Mesenchymal stem cell (in vitro differentiated cells and primary cell): ENCODE measurements around the gene MTIF3.

Experiments
- DNase-seq: peaks from one replicate; pipeline ENCODE4 v3.0.0-alpha.2; 2013
- H2AFZ ChIP-seq: one replicate; pipeline ENCODE4 v1.6.1; 2013; ENCODE audit warnings: low read depth, mild to moderate bottlenecking, control low read depth, inconsistent platforms, low read length, moderate library complexity
- H2AK5ac ChIP-seq: 2 replicates; pipeline ENCODE4 v1.6.1; 2013; ENCODE audit warnings: low read length, moderate library complexity, mild to moderate bottlenecking, inconsistent platforms; ENCODE audit not compliant: severe bottlenecking
- H2BK120ac ChIP-seq: one replicate; pipeline ENCODE4 v1.6.1; 2013; ENCODE audit warnings: low read depth, mild to moderate bottlenecking, inconsistent platforms, low read length, moderate library complexity
- H2BK12ac ChIP-seq, 2 experiments: one replicate each; pipeline ENCODE4 v1.6.1; 2013; ENCODE audit warnings: inconsistent platforms in 2 of 2, low read length in 2 of 2, mild to moderate bottlenecking in 2 of 2, moderate library complexity in 2 of 2, control low read depth in 1 of 2
- H2BK15ac ChIP-seq: one replicate; pipeline ENCODE4 v1.6.1; 2013; ENCODE audit warnings: mild to moderate bottlenecking, low read depth, inconsistent platforms; ENCODE audit not compliant: poor library complexity, severe bottlenecking
- H2BK5ac ChIP-seq: 2 replicates; pipeline ENCODE4 v1.6.1; 2013; ENCODE audit warnings: low read depth, mild to moderate bottlenecking, low read length, control low read depth, inconsistent platforms; ENCODE audit not compliant: poor library complexity, severe bottlenecking
- H3K14ac ChIP-seq, 2 experiments: one replicate each; pipeline ENCODE4 v1.6.1; 2013; ENCODE audit warnings: inconsistent platforms in 2 of 2, low read length in 2 of 2, control low read depth in 1 of 2, mild to moderate bottlenecking in 1 of 2, moderate library complexity in 1 of 2
- H3K18ac ChIP-seq, 2 experiments: one replicate each; pipeline ENCODE4 v1.6.1; 2013; ENCODE audit warnings: inconsistent platforms in 2 of 2, low read length in 2 of 2, control low read depth in 1 of 2, low read depth in 1 of 2, mild to moderate bottlenecking in 1 of 2
- H3K23ac ChIP-seq, 2 experiments: one replicate each; pipeline ENCODE4 v1.6.1; 2013; ENCODE audit warnings: inconsistent platforms in 2 of 2, low read length in 2 of 2, mild to moderate bottlenecking in 2 of 2, moderate library complexity in 2 of 2, control low read depth in 1 of 2
- H3K27ac ChIP-seq: 2 replicates; pipeline ENCODE4 v1.5.1; 2013; ENCODE audit warnings: mild to moderate bottlenecking, moderate library complexity, low read length, control low read depth, inconsistent platforms; ENCODE audit not compliant: poor library complexity, severe bottlenecking
- H3K27me3 ChIP-seq, 2 experiments: 2 replicates each; pipeline versions ENCODE4 v1.6.1 to v1.7.0; 2013; ENCODE audit warnings: low read length in 2 of 2, mild to moderate bottlenecking in 2 of 2, moderate library complexity in 2 of 2, control low read depth in 1 of 2, inconsistent platforms in 1 of 2; ENCODE audit not compliant: control insufficient read depth in 1 of 2, insufficient read depth in 1 of 2
- H3K36me3 ChIP-seq, 2 experiments: 2 replicates each; pipeline versions ENCODE4 v1.6.1 to v1.7.0; 2013; ENCODE audit warnings: low read length in 2 of 2, control low read depth in 1 of 2, inconsistent platforms in 1 of 2, low read depth in 1 of 2, mild to moderate bottlenecking in 1 of 2; ENCODE audit not compliant: insufficient read depth in 2 of 2, control insufficient read depth in 1 of 2
- H3K4ac ChIP-seq, 2 experiments: one replicate each; pipeline ENCODE4 v1.6.1; 2013; ENCODE audit warnings: inconsistent platforms in 2 of 2, low read length in 2 of 2, mild to moderate bottlenecking in 2 of 2, moderate library complexity in 2 of 2, control low read depth in 1 of 2, low read depth in 1 of 2
- H3K4me1 ChIP-seq: 2 replicates; pipeline ENCODE4 v1.6.1; 2013; ENCODE audit warnings: low read depth, low read length, control low read depth; ENCODE audit not compliant: control insufficient read depth, insufficient read depth
- H3K4me2 ChIP-seq: 2 replicates; pipeline ENCODE4 v1.6.1; 2013; ENCODE audit warnings: low read length, mild to moderate bottlenecking, inconsistent platforms; ENCODE audit not compliant: poor library complexity, severe bottlenecking
- H3K4me3 ChIP-seq, 2 experiments: 2 replicates each; pipeline versions ENCODE4 v1.5.1 to v1.7.0; 2013; ENCODE audit warnings: low read length in 2 of 2, mild to moderate bottlenecking in 2 of 2, control low read depth in 1 of 2, low read depth in 1 of 2; ENCODE audit not compliant: insufficient read depth in 1 of 2
- H3K79me1 ChIP-seq: replicated peaks from 2 replicates; pipeline ENCODE4 v1.6.1; 2013; ENCODE audit warnings: mild to moderate bottlenecking, control low read depth, low read length, inconsistent platforms; ENCODE audit not compliant: poor library complexity, severe bottlenecking
- H3K9ac ChIP-seq: 2 replicates; pipeline ENCODE4 v1.7.0; 2013; ENCODE audit warnings: mild to moderate bottlenecking, low read length, moderate library complexity
- H3K9me3 ChIP-seq: 2 replicates; pipeline ENCODE4 v1.7.0; 2013; ENCODE audit warnings: mild to moderate bottlenecking, low read length; ENCODE audit not compliant: control insufficient read depth
- H4K8ac ChIP-seq: one replicate; pipeline ENCODE4 v1.6.1; 2013; ENCODE audit warnings: inconsistent platforms, mild to moderate bottlenecking, low read length, moderate library complexity
- H4K91ac ChIP-seq: one replicate; pipeline ENCODE4 v1.6.1; 2013; ENCODE audit warnings: mild to moderate bottlenecking, low read length, inconsistent platforms
- WGBS: methylation state at CpG from one replicate; pipeline ENCODE4 v1.1.7; 2013; ENCODE audit warnings: mixed read lengths; 5-methylcytosine and 5-hydroxymethylcytosine counted together

The MTIF3 gene

DNA sequence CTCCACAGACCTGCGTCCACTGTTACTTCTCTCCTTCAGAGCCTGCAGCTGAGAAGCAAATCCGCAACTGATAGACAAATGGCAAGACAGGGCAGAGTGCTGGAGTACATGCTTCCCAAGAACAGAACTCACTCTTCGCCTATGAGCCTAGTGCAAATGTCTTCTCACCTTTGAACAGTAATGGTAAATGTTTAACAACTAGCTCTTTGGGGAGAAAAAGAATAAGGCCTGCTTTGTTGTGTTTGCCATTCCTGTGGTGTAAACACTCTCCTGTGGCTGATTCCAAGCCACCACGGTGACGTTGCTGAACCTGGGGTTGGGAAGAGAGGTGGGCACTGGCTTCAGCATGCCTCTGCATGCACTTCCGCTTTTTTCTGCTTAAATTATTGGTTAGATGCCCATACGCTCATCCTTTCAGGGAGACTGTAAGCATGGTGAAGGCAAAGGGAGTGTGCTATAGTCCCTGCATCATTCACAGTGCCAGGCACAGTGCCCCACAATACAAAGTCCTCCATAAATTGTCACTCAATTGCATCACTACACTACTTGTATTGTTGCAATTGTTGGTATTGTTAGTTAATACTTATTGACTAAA, 54.0 kb downstream of the MTIF3 start:
- no peak overlapping the region for H2BK5ac ChIP-seq
- H3K79me1 ChIP-seq: no peaks in the 10 kb centered on the region
- H3K4me2 ChIP-seq: no peak overlapping the region
- H3K27me3 ChIP-seq: peaks cover 16 to 46% of the 10 kb centered on the region in 2 experiments
- no peak overlapping the region for H2AK5ac ChIP-seq
- H3K36me3 ChIP-seq: no peaks in the 10 kb centered on the region
- no peak overlapping the region for H3K4ac ChIP-seq
- 86% methylated on average over 5 of the region's 7 CpGs for whole genome bisulfite sequencing
- no peak overlapping the region for H3K14ac ChIP-seq
- H3K4me1 ChIP-seq: no peaks in the 10 kb centered on the region
- H3K23ac ChIP-seq: no peak overlapping the region
- H3K9me3 ChIP-seq: no peaks in the 10 kb centered on the region
- H3K4me3 ChIP-seq: no peak overlapping the region
- no peak overlapping the region for H2AFZ ChIP-seq
- no peak overlapping the region for H3K27ac ChIP-seq
- peak overlapping the region; percentile 34 for H4K91ac ChIP-seq
- no peak overlapping the region for H3K18ac ChIP-seq
- H2BK120ac ChIP-seq: no peak overlapping the region
- H4K8ac ChIP-seq: peak overlapping the region; percentile 6
- no peak for DNase-seq
- H3K9ac ChIP-seq: no peak overlapping the region
- H2BK15ac ChIP-seq: no peak overlapping the region
- H2BK12ac ChIP-seq: no peak overlapping the region

DNA sequence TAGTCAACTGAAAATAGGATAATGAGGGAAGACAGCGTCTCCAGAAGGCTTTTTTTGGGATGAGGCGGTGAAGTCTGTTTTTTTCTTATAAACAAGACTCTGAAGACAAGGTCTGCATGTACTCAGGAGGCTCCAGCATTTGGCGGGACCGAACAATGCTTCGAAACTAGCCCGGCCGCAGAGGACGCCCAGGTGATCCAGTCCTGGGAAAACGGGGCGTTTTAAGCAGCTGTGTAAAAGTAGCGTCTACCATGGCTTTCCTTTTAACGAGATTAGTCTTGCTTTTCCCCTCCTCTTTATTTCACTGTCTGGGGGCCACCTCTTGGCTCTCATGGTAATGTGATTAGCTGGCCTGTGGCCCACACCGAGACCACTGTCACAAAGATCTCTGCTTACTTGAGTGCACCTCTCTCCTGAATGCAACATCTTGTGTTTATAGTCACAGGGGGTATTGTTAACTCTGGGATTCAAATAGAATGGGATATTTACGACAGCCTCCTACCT, 55.3 kb downstream of the MTIF3 start:
- Histone ChIP-seq H3K4me1 (no peaks in the 10 kb centered on the region), H3K4me3 (no peak overlapping the region), H3K9ac (no peak overlapping the region), H2BK15ac (no peak overlapping the region), H3K9me3 (no peaks in the 10 kb centered on the region), H3K14ac (no peak overlapping the region), H4K8ac (no peak overlapping the region), H2BK120ac (no peak overlapping the region), H3K18ac (no peak overlapping the region), H3K79me1 (no peaks in the 10 kb centered on the region), H2AK5ac (no peak overlapping the region), H4K91ac (no peak overlapping the region), H2BK5ac (no peak overlapping the region), H3K27ac (no peak overlapping the region), H3K27me3 (peaks cover 16 to 50% of the 10 kb centered on the region in 2 experiments), H3K23ac (no peak overlapping the region), H3K36me3 (no peaks in the 10 kb centered on the region), H3K4ac (no peak overlapping the region), H3K4me2 (no peak overlapping the region), H2AFZ (no peak overlapping the region), H2BK12ac (no peak overlapping the region)
- 55% methylated on average over 13 of the region's 14 CpGs for WGBS
- DNase-seq: no peak

DNA sequence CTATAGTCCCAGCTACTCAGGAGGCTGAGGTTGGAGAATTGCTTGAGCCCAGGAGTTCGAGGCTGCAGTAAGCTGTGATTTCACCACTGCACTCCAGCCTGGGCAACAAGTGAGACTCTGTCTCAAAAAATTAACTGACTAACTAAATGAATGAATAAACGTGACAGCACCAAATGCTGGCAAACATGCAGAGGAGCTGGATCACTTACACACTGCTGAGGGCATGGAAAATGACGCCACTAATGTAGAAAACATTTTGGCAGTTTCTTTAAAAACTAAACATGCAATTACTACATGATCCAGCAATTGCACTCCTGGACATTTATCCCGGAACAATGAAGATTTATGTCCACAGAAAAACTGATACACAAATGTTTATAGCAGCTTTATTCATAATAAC, 57.3 kb downstream of the MTIF3 start:
- Histone ChIP-seq H3K27me3 (peaks cover 18 to 43% of the 10 kb centered on the region in 2 experiments), H3K9ac (no peak overlapping the region), H3K9me3 (no peaks in the 10 kb centered on the region), H3K79me1 (no peaks in the 10 kb centered on the region), H4K8ac (no peak overlapping the region), H3K4ac (no peak overlapping the region), H3K14ac (no peak overlapping the region), H2BK5ac (no peak overlapping the region), H4K91ac (no peak overlapping the region), H3K18ac (no peak overlapping the region), H3K4me1 (no peaks in the 10 kb centered on the region), H2BK120ac (no peak overlapping the region), H3K23ac (no peak overlapping the region), H3K4me3 (no peak overlapping the region), H3K4me2 (no peak overlapping the region), H2AFZ (no peak overlapping the region), H2BK15ac (no peak overlapping the region), H3K36me3 (no peaks in the 10 kb centered on the region), H2BK12ac (no peak overlapping the region), H2AK5ac (no peak overlapping the region), H3K27ac (no peak overlapping the region)
- WGBS: 87% methylated on average over 4 of the region's 4 CpGs
- DNase-seq: no peak

DNA sequence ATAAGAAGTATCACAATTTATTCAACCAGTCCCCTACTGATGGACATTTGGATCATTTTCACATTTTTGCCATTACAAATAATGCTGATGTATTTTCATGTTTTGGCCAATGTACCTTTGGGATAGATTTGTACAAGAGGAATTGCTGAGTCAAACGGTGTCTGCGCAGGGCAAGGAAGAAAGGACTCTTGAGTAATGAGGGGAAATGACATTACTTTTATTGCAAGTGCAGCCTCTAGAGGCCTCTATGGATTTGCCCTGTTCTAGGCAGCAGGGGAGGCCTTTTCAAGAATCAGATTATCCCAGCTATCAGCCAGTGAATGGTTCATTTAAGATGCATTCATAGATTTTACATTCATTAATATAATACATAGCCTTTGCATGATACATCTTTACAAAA, 58.9 kb downstream of the MTIF3 start:
- H3K27me3 ChIP-seq: peaks cover 19 to 45% of the 10 kb centered on the region in 2 experiments
- H3K9me3 ChIP-seq: no peaks in the 10 kb centered on the region
- no peak overlapping the region for H4K8ac ChIP-seq
- no peak overlapping the region for H2AFZ ChIP-seq
- no peak overlapping the region for H3K9ac ChIP-seq
- H3K27ac ChIP-seq: no peak overlapping the region
- no peak overlapping the region for H3K14ac ChIP-seq
- H3K79me1 ChIP-seq: no peaks in the 10 kb centered on the region
- H3K18ac ChIP-seq: no peak overlapping the region
- H3K4me3 ChIP-seq: no peak overlapping the region
- H3K23ac ChIP-seq: no peak overlapping the region
- no peaks in the 10 kb centered on the region for H3K4me1 ChIP-seq
- no peak overlapping the region for H2BK12ac ChIP-seq
- H3K4ac ChIP-seq: no peak overlapping the region
- WGBS: 49% methylated on average over 2 of the region's 2 CpGs
- H2BK120ac ChIP-seq: no peak overlapping the region
- no peak overlapping the region for H4K91ac ChIP-seq
- no peak overlapping the region for H2BK15ac ChIP-seq
- no peak for DNase-seq
- H2BK5ac ChIP-seq: no peak overlapping the region
- no peaks in the 10 kb centered on the region for H3K36me3 ChIP-seq
- no peak overlapping the region for H2AK5ac ChIP-seq
- no peak overlapping the region for H3K4me2 ChIP-seq
